ENCODE data around the gene CAMTA1.

DNA sequence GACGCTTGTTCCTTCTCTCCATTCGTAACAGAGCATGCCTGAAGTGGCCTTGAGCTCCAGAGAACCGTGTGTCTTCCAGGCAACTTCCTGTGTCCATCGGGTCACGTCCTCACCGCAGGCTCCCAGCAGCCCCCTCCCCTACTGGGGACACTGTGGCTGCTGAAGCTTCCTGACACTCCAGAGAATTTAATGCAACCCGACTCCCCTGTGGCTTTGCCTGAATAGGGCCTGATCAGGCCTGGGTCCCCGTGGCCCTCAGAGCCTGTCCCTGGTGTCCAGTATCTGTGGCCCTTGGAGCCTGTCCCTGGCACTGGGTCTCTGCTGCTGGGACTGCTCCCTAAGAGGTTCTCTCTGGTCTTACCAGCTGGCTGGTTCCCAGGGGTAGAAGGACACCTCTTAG is 766.2 kb downstream of the CAMTA1 start:
- TF ChIP-seq CTCF (IDR thresholded peaks at IDR 0.05) (no peak), POLR2AphosphoS5 (IDR thresholded peaks at IDR 0.05) (no peak), EP300 (IDR thresholded peaks at IDR 0.05) (no peak)

Data from upper lobe of left lung (tissue), 4 donors.